SJSA1 (cell line): ENCODE measurements around the gene AMHR2. TPM values are rescaled to one million over a fixed set of nuclear protein-coding genes. Genes with fewer than 3 reads are reported as not detected.
"Not testable (repeated sequence)": the region's sequence is repeated elsewhere in the genome, so short reads cannot be mapped to it uniquely, and the experiment has no call there.

Experiments
- DNase-seq, 2 experiments: peaks; one replicate each; pipeline ENCODE4 v3.0.0-alpha.2; 2015 to 2020; ENCODE audit warnings: low spot score in 2 of 2, low read depth in 1 of 2
- H3K27ac ChIP-seq: fragments of 250-450 bp; sonication (Bioruptor Pico); 2 replicates; pipeline ENCODE4 v1.5.1; 2020; ENCODE audit warnings: mild to moderate bottlenecking, moderate library complexity
- H3K27me3 ChIP-seq: fragments of 250-450 bp; sonication (Bioruptor Pico); replicated peaks from 2 replicates; pipeline ENCODE4 v1.5.1; 2020; ENCODE audit warnings: mild to moderate bottlenecking, moderate library complexity
- H3K36me3 ChIP-seq: fragments of 250-450 bp; sonication (Bioruptor Pico); 2 replicates; pipeline ENCODE4 v1.5.1; 2020; ENCODE audit warnings: mild to moderate bottlenecking
- H3K4me1 ChIP-seq: fragments of 250-450 bp; sonication (Bioruptor Pico); replicated peaks from 2 replicates; pipeline ENCODE4 v1.6.1; 2021; ENCODE audit warnings: mild to moderate bottlenecking
- H3K4me3 ChIP-seq: fragments of 250-450 bp; sonication (Bioruptor Pico); 2 replicates; pipeline ENCODE4 v1.5.1; 2020; ENCODE audit warnings: mild to moderate bottlenecking
- H3K9me3 ChIP-seq: fragments of 250-450 bp; sonication (Bioruptor Pico); replicated peaks from 2 replicates; pipeline ENCODE4 v1.5.1; 2020; ENCODE audit warnings: mild to moderate bottlenecking
- total RNA-seq: library from RNA; depleted of rRNA; stranded (reverse); fragments of >200 nt; shearing (Covaris generic); gene quantifications from 2 replicates; pipeline ENCODE4 v1.2.3, GENCODE V29; 2014

AMHR2 gene
- total RNA-seq, 1 experiment from 2014 or later = not detected

GRCh38 chr12:53389702-53390101, 34.0 kb upstream of the AMHR2 start:
- no peak overlapping the region for H3K27ac ChIP-seq
- H3K4me1 ChIP-seq = peaks cover 31% of the 10 kb centered on the region
- no peak overlapping the region for H3K4me3 ChIP-seq
- H3K36me3 ChIP-seq = peaks cover 39% of the 10 kb centered on the region
- H3K9me3 ChIP-seq = no peaks in the 10 kb centered on the region
- no peaks in the 10 kb centered on the region for H3K27me3 ChIP-seq
- no peak for DNase-seq

- no peaks in the 10 kb centered on the region for H3K27me3 ChIP-seq
- H3K36me3 ChIP-seq = peaks cover 24% of the 10 kb centered on the region
- no peak overlapping the region for H3K4me3 ChIP-seq
- no peak for DNase-seq
- H3K4me1 ChIP-seq = peaks cover 27% of the 10 kb centered on the region
- H3K27ac ChIP-seq = no peak overlapping the region
- no peaks in the 10 kb centered on the region for H3K9me3 ChIP-seq
These were observed 31.9 kb upstream of the AMHR2 start for GRCh38 chr12:53391724-53392123.

GRCh38 chr12:53399896-53400295, 23.8 kb upstream of the AMHR2 start:
- Histone ChIP-seq H3K36me3 (peaks cover 24% of the 10 kb centered on the region), H3K4me3 (no peak overlapping the region), H3K27ac (no peak overlapping the region), H3K27me3 (no peaks in the 10 kb centered on the region), H3K9me3 (no peaks in the 10 kb centered on the region), H3K4me1 (peaks cover 4% of the 10 kb centered on the region; the same call in 1 of the 2 replicates)
- DNase-seq = no peak

- H3K36me3 ChIP-seq = peaks cover 35% of the 10 kb centered on the region
- DNase-seq, H3K4me3 ChIP-seq, H3K27me3 ChIP-seq, H3K9me3 ChIP-seq, H3K4me1 ChIP-seq, H3K27ac ChIP-seq: not testable (repeated sequence)
These were observed 21.3 kb upstream of the AMHR2 start for GRCh38 chr12:53402351-53402750.

- Histone ChIP-seq H3K27me3 (no peaks in the 10 kb centered on the region), H3K36me3 (peaks cover 37% of the 10 kb centered on the region), H3K9me3 (no peaks in the 10 kb centered on the region), H3K27ac (no peak overlapping the region), H3K4me3 (no peak overlapping the region), H3K4me1 (peaks cover 4% of the 10 kb centered on the region; the same call in 1 of the 2 replicates)
- no peak for DNase-seq
These were observed 20.8 kb upstream of the AMHR2 start for GRCh38 chr12:53402871-53403270.

- no peak for DNase-seq
- Histone ChIP-seq H3K4me3 (no peak overlapping the region), H3K27ac (no peak overlapping the region), H3K27me3 (no peaks in the 10 kb centered on the region), H3K9me3 (no peaks in the 10 kb centered on the region), H3K4me1 (peaks cover 5% of the 10 kb centered on the region), H3K36me3 (peaks cover 67% of the 10 kb centered on the region)
These were observed 12.7 kb upstream of the AMHR2 start for GRCh38 chr12:53410951-53411350.

GRCh38 chr12:53413485-53414204, 10.0 kb upstream of the AMHR2 start:
- no peak for DNase-seq
- H3K4me1 ChIP-seq = peaks cover 8% of the 10 kb centered on the region
- H3K27ac ChIP-seq = no peak overlapping the region
- no peaks in the 10 kb centered on the region for H3K9me3 ChIP-seq
- no peak overlapping the region for H3K4me3 ChIP-seq
- no peaks in the 10 kb centered on the region for H3K27me3 ChIP-seq
- H3K36me3 ChIP-seq = peaks cover 46% of the 10 kb centered on the region

GRCh38 chr12:53414756-53415417, 8.8 kb upstream of the AMHR2 start:
- Histone ChIP-seq H3K9me3 (no peaks in the 10 kb centered on the region), H3K4me1 (peaks cover 8% of the 10 kb centered on the region), H3K4me3 (no peak overlapping the region), H3K27me3 (no peaks in the 10 kb centered on the region), H3K27ac (no peak overlapping the region), H3K36me3 (peaks cover 34% of the 10 kb centered on the region)
- DNase-seq = no peak

GRCh38 chr12:53415752-53416389, 7.8 kb upstream of the AMHR2 start:
- not testable (repeated sequence) for H3K27ac ChIP-seq

GRCh38 chr12:53417291-53417816, 6.3 kb upstream of the AMHR2 start:
- not testable (repeated sequence) for H3K9me3 ChIP-seq, H3K4me3 ChIP-seq, H3K27me3 ChIP-seq, H3K27ac ChIP-seq, DNase-seq
- H3K4me1 ChIP-seq = peaks cover 14% of the 10 kb centered on the region
- peaks cover 13% of the 10 kb centered on the region for H3K36me3 ChIP-seq

More at GRCh38 chr12:53415752-53416389, 7.8 kb upstream of the AMHR2 start:
- not testable (repeated sequence) for H3K9me3 ChIP-seq, H3K4me1 ChIP-seq, DNase-seq, H3K4me3 ChIP-seq, H3K27me3 ChIP-seq
- H3K36me3 ChIP-seq = peaks cover 25% of the 10 kb centered on the region

GRCh38 chr12:53418221-53418620, 5.4 kb upstream of the AMHR2 start:
- Histone ChIP-seq H3K27ac (no peak overlapping the region), H3K9me3 (no peaks in the 10 kb centered on the region), H3K4me1 (peaks cover 11% of the 10 kb centered on the region), H3K27me3 (no peaks in the 10 kb centered on the region), H3K36me3 (peaks cover 5% of the 10 kb centered on the region; the same call in 1 of the 2 replicates), H3K4me3 (no peak overlapping the region)
- DNase-seq = no peak

GRCh38 chr12:53419756-53420155, 3.9 kb upstream of the AMHR2 start:
- H3K4me1 ChIP-seq = peaks cover 11% of the 10 kb centered on the region
- no peak overlapping the region for H3K27ac ChIP-seq
- H3K27me3 ChIP-seq = no peaks in the 10 kb centered on the region
- no peak overlapping the region for H3K4me3 ChIP-seq
- no peaks in the 10 kb centered on the region for H3K36me3 ChIP-seq
- no peak for DNase-seq
- H3K9me3 ChIP-seq = no peaks in the 10 kb centered on the region

- not testable (repeated sequence) for H3K4me3 ChIP-seq, H3K27me3 ChIP-seq, H3K27ac ChIP-seq, H3K36me3 ChIP-seq, H3K4me1 ChIP-seq, H3K9me3 ChIP-seq, DNase-seq
These were observed 1.4 kb upstream of the AMHR2 start for GRCh38 chr12:53422247-53422646.
